K562 (cell line): Measurements from ENCODE around the gene ZNF468. TPM values are rescaled to one million over a fixed set of nuclear protein-coding genes. Genes with fewer than 3 reads are reported as not detected.

Experiments
- ATAC-seq: fragments of 200-7000 bp; cut with Tn5 transposase; 3 replicates; pipeline ENCODE4 v1.9.1; 2020; ENCODE audit warnings: moderate library complexity
- BruUV-seq: library from RNA; stranded (reverse); fragments of 400-500 nt; replicated peaks from 2 replicates; lab custom pipeline; 2021; lab: Mats Ljungman, UMichigan
- CTCF ChIA-PET: fragments of 300-600 bp; formaldehyde crosslinking; extraction: SDS; loops from one replicate; lab custom pipeline; 2021; ENCODE audit warnings: low intra/inter-chr PET ratio; lab: Yijun Ruan, JAX
- POLR2A ChIA-PET: fragments of 300-600, 350-650 bp; sonication (Branson Sonifier 250); formaldehyde crosslinking; extraction: SDS; loops from one replicate; lab custom pipeline; 2021; ENCODE audit warnings: antibody characterized with exemption, inconsistent platforms; lab: Yijun Ruan, JAX
- DNase-seq, 4 experiments: peaks; one replicate each; pipeline versions ENCODE4 v3.0.0 to v3.0.0-alpha.2; 2011 to 2018; ENCODE audit warnings: low spot score in 3 of 4, mixed read lengths in 3 of 4; ENCODE audit errors: extremely low read depth in 1 of 4
- FAIRE-seq: peaks from 2 replicates; lab custom pipeline; 2011; peaks lifted over from hg19 to GRCh38; lab: Jason Lieb, UNC
- H2AFZ ChIP-seq: 2 replicates; pipeline ENCODE4 v1.6.0; 2011; ENCODE audit warnings: low read depth, low read length, control low read depth, inconsistent platforms
- H3K27ac ChIP-seq: fragments of 200-600 bp; 3 replicates; pipeline ENCODE4 v1.8.0; 2011; ENCODE audit warnings: low read depth, mild to moderate bottlenecking, control low read depth, inconsistent platforms, low read length, moderate library complexity, mixed read lengths; ENCODE audit errors: extremely low read depth
- H3K27me3 ChIP-seq, 2 experiments: fragments of 300-600 bp in 1 of 2; 2 replicates in 1 of 2; 3 replicates in 1 of 2; pipeline versions ENCODE4 v1.6.0 to v1.8.0; 2011; ENCODE audit warnings: inconsistent platforms in 2 of 2, low read length in 2 of 2, mild to moderate bottlenecking in 1 of 2, mixed read lengths in 1 of 2, moderate library complexity in 1 of 2; ENCODE audit not compliant: control insufficient read depth in 2 of 2, insufficient read depth in 2 of 2
- H3K36me3 ChIP-seq: fragments of 300-600 bp; 3 replicates; pipeline ENCODE4 v1.8.0; 2011; ENCODE audit warnings: mild to moderate bottlenecking, low read length, inconsistent platforms; ENCODE audit not compliant: control insufficient read depth, insufficient read depth
- H3K4me1 ChIP-seq, 2 experiments: fragments of 200-600 bp in 1 of 2; replicated peaks in 1 of 2; 2 replicates in 1 of 2; 3 replicates in 1 of 2; pipeline versions ENCODE4 v1.5.1 to v1.8.0; 2011; ENCODE audit warnings: inconsistent platforms in 2 of 2, low read length in 2 of 2, mild to moderate bottlenecking in 1 of 2, mixed read lengths in 1 of 2, moderate library complexity in 1 of 2; ENCODE audit not compliant: control insufficient read depth in 2 of 2, insufficient read depth in 2 of 2
- H3K4me2 ChIP-seq: 2 replicates; pipeline ENCODE4 v1.6.1; 2011; ENCODE audit warnings: low read length, control low read depth, inconsistent platforms, mixed read lengths; ENCODE audit not compliant: insufficient read depth
- H3K4me3 ChIP-seq: fragments of 200-600 bp; sonication (generic), shearing (Covaris generic); 2 replicates; pipeline ENCODE4 v1.5.1; 2016; ENCODE audit warnings: control low read depth, inconsistent platforms
- H3K79me2 ChIP-seq: fragments of 200-600 bp; 3 replicates; pipeline ENCODE4 v1.8.0; 2011; ENCODE audit warnings: low read length, inconsistent platforms; ENCODE audit not compliant: control insufficient read depth, insufficient read depth
- H3K9ac ChIP-seq, 2 experiments: 2 replicates each; pipeline versions ENCODE4 v1.6.0 to v1.6.1; 2011; ENCODE audit warnings: low read depth in 2 of 2, low read length in 2 of 2, control low read depth in 1 of 2, inconsistent platforms in 1 of 2, mild to moderate bottlenecking in 1 of 2, mixed read lengths in 1 of 2; ENCODE audit not compliant: insufficient read depth in 1 of 2
- H3K9me1 ChIP-seq: one replicate; pipeline ENCODE4 v1.6.0; 2011; ENCODE audit warnings: inconsistent platforms, mild to moderate bottlenecking, low read length, moderate library complexity; ENCODE audit not compliant: control insufficient read depth, insufficient read depth
- H3K9me3 ChIP-seq: replicated peaks from 2 replicates; pipeline ENCODE4 v1.5.1; 2011; ENCODE audit warnings: low read depth, low read length, inconsistent platforms; ENCODE audit not compliant: control insufficient read depth, insufficient read depth
- H4K20me1 ChIP-seq: replicated peaks from 2 replicates; pipeline ENCODE4 v1.6.1; 2011; ENCODE audit warnings: low read length, inconsistent platforms, mixed read lengths; ENCODE audit not compliant: control insufficient read depth, insufficient read depth
- ARID2 ChIP-seq: fragments of 450-650 bp; IDR thresholded peaks from 2 replicates; pipeline ENCODE4 v1.6.1; 2017; ENCODE audit warnings: antibody characterized with exemption, mild to moderate bottlenecking
- ATF7 ChIP-seq: fragments of 450-650 bp; IDR thresholded peaks from 2 replicates; pipeline ENCODE4 v1.7.1; 2014; ENCODE audit warnings: mild to moderate bottlenecking, moderate library complexity
- CAMTA2 ChIP-seq: fragments of 250-450 bp; sonication (Bioruptor Pico); conservative IDR thresholded peaks from 2 replicates; pipeline ENCODE4 v1.5.1; 2022
- CXXC5 ChIP-seq: fragments of 250-450 bp; sonication (Bioruptor Pico); IDR thresholded peaks from 2 replicates; pipeline ENCODE4 v1.8.0; 2022; ENCODE audit warnings: inconsistent platforms, mild to moderate bottlenecking, moderate library complexity
- HES1 ChIP-seq: fragments of 450-650 bp; IDR thresholded peaks from 2 replicates; pipeline ENCODE4 v1.6.1; 2016; ENCODE audit warnings: low read depth, mild to moderate bottlenecking, moderate library complexity
- HNRNPL ChIP-seq: fragments of 200-400 bp; formaldehyde crosslinking; IDR thresholded peaks from 2 replicates; pipeline ENCODE4 v1.6.1; 2017; ENCODE audit warnings: low read depth, mild to moderate bottlenecking, low read length
- KAT8 ChIP-seq: fragments of 450-650 bp; IDR thresholded peaks from 2 replicates; pipeline ENCODE4 v1.6.1; 2016; ENCODE audit warnings: low read depth, mild to moderate bottlenecking
- MAX ChIP-seq: sonication (generic); formaldehyde crosslinking; IDR thresholded peaks from 2 replicates; pipeline ENCODE4 v1.9.0; 2022; ENCODE audit warnings: mild to moderate bottlenecking, missing genetic modification reagents
- STAT5B ChIP-seq: fragments of 250-450 bp; sonication (Bioruptor Pico); IDR thresholded peaks from 2 replicates; pipeline ENCODE4 v1.8.0; 2021; ENCODE audit warnings: mild to moderate bottlenecking, inconsistent platforms
- TCF3 ChIP-seq: sonication (generic); formaldehyde crosslinking; IDR thresholded peaks from 2 replicates; pipeline ENCODE4 v1.4.0; 2020; ENCODE audit warnings: mild to moderate bottlenecking, missing genetic modification reagents
- TCFL5 ChIP-seq: fragments of 250-450 bp; sonication (Bioruptor Pico); conservative IDR thresholded peaks from 2 replicates; pipeline ENCODE4 v1.6.1; 2021; ENCODE audit warnings: mild to moderate bottlenecking, moderate library complexity, matching md5 sums
- THRB ChIP-seq: fragments of 450-650 bp; formaldehyde crosslinking; conservative IDR thresholded peaks from 2 replicates; pipeline ENCODE4 v1.4.0; 2022; ENCODE audit warnings: mild to moderate bottlenecking, missing genetic modification characterization
- ZC3H11A ChIP-seq: IDR thresholded peaks from 2 replicates; pipeline ENCODE4 v1.6.1; 2012; ENCODE audit warnings: low read depth, low read length, improper control_type of control experiment
- ZNF764 ChIP-seq: fragments of 250-450 bp; sonication (Bioruptor Pico); IDR thresholded peaks from 2 replicates; pipeline ENCODE4 v1.4.0; 2020; ENCODE audit warnings: low read depth, mild to moderate bottlenecking, moderate library complexity
- WGBS: fragments of 100-300 bp; shearing (Covaris generic); methylation state at CpG from one replicate; pipeline ENCODE4 v1.1.6; 2016; ENCODE audit warnings: low coverage, mixed read lengths; ENCODE audit not compliant: insufficient coverage; ENCODE audit errors: missing lambda C conversion rate; 5-methylcytosine and 5-hydroxymethylcytosine counted together
- in situ Hi-C: fragments of 300-500 bp; cut with MboI; formaldehyde crosslinking; loops from 4 replicates; pipeline ENCODE4 v1.15.0; 2018; ENCODE audit warnings: inconsistent platforms, mixed read lengths
- intact Hi-C: fragments of 100-400 bp; cut with micrococcal nuclease; formaldehyde crosslinking; loops from 2 replicates; pipeline ENCODE4 v1.14.2; 2022
- polyA plus RNA-seq, 8 experiments: library from polyadenylated mRNA; depleted of rRNA in 4 of 8; stranded (reverse) in 5 of 8; unstranded in 3 of 8; fragments of >200 nt; fragmentation: Nextera tagmentation in 2 of 8; fragmentation: Illumina TruSeq in 1 of 8; extraction: Ambion mirVana in 2 of 8; extraction: Trizol in 1 of 8; gene quantifications; 2 replicates each; pipeline versions ENCODE4 v1.2.1 to v1.2.3, GENCODE V29; 2011 to 2014; ENCODE audit warnings: inconsistent platforms in 1 of 8, missing spikeins in 1 of 8
- total RNA-seq, 7 experiments: library from RNA; depleted of rRNA in 6 of 7; stranded (reverse); fragments of >200 nt in 6 of 7; fragmentation: Illumina TruSeq in 2 of 7; extraction: Trizol in 2 of 7; gene quantifications; 2 replicates each; pipeline versions ENCODE4 v1.2.1 to v1.2.3, GENCODE V29; 2011 to 2021; ENCODE audit warnings: low replicate concordance in 1 of 7

Gene ZNF468
- total and polyA plus RNA-seq, 9 of the 15 experiments (the other 6 are each of a cell fraction or from before 2014, with no cell fraction given): 15.9 to 36.2 (median 23.2) TPM

GRCh38 chr19:52889076-52889475 is 31.7 kb upstream of the ZNF468 start:
- no peak for TF ChIP-seq ZC3H11A
- TF ChIP-seq HES1: no peak
- TF ChIP-seq THRB (CRISPR knock-in tag): no peak
- no peak for TF ChIP-seq ARID2
- no peak for TF ChIP-seq TCFL5
- no peak for TF ChIP-seq CXXC5 (CRISPR knock-in tag)
- no peak for TF ChIP-seq CAMTA2 (CRISPR knock-in tag)
- TF ChIP-seq HNRNPL: no peak
- TF ChIP-seq ZNF764 (CRISPR knock-in tag): no peak
- no peak for TF ChIP-seq STAT5B (CRISPR knock-in tag)
- TF ChIP-seq KAT8: no peak
- no peak for TF ChIP-seq TCF3 (CRISPR knock-in tag)
- no peak for TF ChIP-seq MAX
- TF ChIP-seq ATF7: no peak
- no peak overlapping the region for H3K27ac ChIP-seq
- intact Hi-C loops: no loop called here
- peaks cover 27% of the 10 kb centered on the region for H3K79me2 ChIP-seq
- ATAC-seq: no peak
- H4K20me1 ChIP-seq: no peaks in the 10 kb centered on the region; the same call in 1 of the 2 replicates
- H3K4me1 ChIP-seq: peaks cover 4 to 6% of the 10 kb centered on the region in 2 experiments; a peak in 2 of 5 replicates
- H2AFZ ChIP-seq: no peak overlapping the region
- in situ Hi-C loops: no loop called here
- no peak for DNase-seq
- no peak overlapping the region for H3K4me2 ChIP-seq
- H3K9me1 ChIP-seq: peaks cover 3% of the 10 kb centered on the region
- H3K9me3 ChIP-seq: peaks cover 7% of the 10 kb centered on the region; the same call in 1 of the 2 replicates
- peaks cover 74% of the 10 kb centered on the region for H3K36me3 ChIP-seq
- no TSS peak for BruUV-seq
- no peak overlapping the region for H3K9ac ChIP-seq
- POLR2A ChIA-PET: interaction anchor here (0.6 kb wide), 1 partner anchor 33 kb away, joined by 3 read pairs; no protein-coding TSS in a partner anchor
- no peak for FAIRE-seq
- H3K27me3 ChIP-seq: no peaks in the 10 kb centered on the region
- 94% methylated on average over 6 of the region's 7 CpGs for WGBS
- CTCF ChIA-PET: no interaction called here
- H3K4me3 ChIP-seq: no peak overlapping the region
